ENCODE results near the gene CACNA2D3.

CACNA2D3 gene

DNA sequence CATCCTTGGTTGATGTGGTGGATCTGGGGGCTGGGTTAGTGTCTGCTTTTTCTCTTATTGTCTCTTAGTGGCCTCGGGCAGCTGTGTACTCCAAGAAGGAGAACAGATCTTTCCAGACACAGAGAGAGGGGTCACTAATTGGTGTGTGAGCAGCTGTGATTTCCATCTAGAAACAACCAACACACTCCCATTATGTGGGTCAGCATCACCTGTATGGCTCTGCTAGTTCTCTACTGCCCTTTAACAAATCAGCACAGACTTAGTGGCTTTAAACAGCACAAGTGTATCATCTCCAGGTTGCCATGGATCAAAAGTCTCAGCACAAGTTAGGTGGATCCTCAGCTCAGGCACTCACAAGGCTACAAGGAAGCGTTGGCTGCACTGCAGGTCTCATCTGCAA, 648.7 kb downstream of the CACNA2D3 start:
- DNase-seq: no peak

DNA sequence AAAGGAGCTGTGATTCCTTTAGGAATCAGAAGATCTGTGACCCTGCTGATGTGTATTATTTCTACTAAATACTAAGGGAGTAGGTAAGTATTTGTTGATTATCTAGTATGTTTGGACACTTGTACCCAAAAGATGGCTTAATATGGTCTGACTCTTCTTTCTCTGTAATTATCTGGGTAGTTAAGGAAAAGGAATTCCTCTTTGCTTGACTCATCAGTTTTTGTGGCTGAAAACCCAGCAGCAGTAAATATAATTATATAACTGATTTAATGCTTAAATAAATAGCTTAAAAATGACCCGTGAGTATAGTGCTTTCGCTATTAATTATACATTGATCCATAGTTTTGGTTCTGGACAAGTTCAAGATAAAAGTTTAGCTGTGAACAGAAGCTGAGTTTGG, 649.7 kb downstream of the CACNA2D3 start:
- no peak for DNase-seq

DNA sequence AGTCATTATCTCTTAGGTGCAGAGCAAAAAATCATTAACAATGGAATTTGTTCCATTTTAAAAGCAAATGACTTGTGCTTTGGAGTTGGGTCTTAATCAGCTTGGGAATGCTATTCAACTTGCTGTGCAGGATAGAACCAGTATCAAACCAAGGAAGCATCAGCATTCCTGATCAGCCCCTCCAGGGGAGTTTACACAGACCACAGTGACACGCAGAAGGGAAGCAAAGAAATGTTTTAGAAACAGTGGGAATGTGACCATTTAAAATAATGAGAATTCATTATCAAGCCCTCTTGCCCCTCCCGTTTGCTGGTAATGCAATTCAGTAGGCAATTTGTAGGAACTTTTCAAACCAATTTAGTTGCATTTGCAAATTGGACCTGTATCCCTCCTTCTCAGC, 650.4 kb downstream of the CACNA2D3 start:
- DNase-seq: no peak

DNA sequence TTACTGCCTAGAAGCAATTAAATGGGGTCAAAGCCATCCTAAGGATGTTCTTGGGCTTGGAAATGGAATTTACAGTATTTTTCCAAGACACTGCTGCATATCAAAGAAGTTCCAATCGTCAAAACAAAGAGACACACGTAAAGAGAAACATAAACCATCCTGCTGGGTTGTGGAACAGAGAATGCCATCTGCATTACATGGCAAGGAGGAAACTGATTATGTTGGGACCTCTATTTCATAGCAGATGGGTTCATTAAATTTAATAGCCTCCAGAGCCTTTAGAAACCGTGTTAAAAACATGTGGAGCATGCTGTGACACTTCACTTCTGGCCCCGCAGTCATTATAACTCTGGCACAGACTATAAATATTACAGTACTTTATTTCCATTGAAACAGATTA, 650.9 kb downstream of the CACNA2D3 start:
- DNase-seq: no peak

DNA sequence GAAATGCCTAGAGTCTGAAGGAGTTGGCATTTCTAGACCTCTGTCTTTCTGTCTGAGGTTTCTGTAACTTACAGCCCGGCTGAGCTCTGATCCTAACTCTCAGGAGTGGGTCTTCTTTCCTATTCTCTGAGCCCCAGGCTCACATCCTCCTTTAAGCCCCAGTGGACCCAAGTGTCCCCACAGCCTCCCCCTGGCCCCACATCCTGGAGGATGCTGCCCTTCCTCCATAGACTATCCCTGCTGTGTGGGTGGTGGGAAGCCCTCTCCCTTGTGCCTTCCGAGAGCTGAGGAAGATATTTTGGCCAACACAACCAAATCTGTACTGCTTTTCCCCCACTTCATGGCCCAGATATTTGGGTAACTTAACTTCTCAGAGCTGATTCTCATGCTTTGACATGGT, 654.2 kb downstream of the CACNA2D3 start:
- DNase-seq: no peak

DNA sequence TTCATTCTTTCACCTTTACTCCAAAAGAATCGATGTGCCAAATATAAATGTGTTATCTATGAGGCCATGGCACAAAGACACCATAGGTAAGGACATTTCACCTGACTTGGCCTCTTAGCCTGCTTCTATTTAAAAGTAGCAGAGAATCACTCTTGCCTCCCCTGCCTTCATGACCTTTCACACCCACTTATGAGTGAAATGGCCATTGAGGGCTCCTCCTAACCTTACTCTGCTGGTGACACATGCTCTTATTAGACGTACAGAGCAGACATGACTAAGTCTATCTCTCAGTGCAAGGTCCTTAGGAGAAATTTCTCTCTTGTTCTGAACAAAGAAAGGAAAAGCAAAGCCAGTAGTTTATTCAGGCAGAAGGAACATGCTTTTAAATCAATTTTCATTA, 654.8 kb downstream of the CACNA2D3 start:
- DNase-seq: no peak

DNA sequence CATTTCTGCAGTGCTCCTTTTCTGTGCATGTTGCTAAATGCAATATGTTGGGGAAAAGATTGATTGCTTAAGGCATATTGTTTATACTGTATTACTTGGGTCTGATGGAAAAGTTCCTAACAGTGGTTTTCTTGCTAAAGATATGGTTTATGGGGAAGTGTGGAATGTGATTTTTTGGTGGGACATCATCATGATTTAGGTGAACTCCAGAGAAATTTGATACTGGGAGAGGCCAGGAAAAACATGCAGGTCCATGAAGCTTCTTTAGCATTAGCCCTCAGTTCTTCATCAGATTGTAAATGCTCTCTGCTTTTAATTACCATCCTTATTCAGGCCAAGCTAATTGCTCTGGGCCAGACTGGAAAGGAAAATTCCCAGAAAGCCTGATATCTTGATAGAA, 658.0 kb downstream of the CACNA2D3 start:
- no peak for DNase-seq

DNA sequence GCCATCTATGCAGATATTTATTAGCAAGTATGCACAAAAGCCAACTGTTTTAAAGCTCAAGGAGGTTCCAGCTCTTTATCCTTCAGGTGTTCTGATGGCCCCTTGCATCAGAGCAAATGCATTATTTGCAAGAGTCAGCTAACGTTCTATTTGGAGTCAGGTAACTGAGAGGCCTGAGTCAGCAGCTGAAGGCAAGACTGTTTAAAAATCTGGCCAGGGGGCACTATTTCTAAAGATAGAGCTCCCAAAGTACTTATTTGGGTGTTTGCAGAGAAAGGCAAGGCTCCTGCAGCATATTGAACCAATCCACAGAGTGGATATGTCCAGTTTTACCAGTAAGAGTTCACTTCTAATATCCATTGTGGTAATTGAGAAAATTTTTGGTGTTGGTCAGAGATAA, 659.4 kb downstream of the CACNA2D3 start:
- DNase-seq: no peak

DNA sequence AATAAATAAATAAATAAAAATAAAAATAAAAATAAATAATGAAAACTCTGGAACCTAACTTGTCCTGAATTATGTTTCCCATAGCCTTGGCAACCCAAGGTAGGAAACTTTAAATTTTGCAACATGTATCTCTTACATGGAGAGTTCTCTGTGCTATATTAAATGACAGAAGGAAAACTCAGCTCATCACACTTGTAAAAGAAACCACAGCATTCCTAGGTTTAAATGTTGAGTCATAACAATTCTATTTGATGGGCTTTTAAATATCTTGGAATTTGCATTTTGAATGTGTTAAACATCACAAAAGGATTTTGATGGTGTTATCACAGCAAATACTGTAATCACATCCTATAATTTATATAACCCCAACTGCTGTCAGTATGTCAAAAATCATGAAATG, 661.3 kb downstream of the CACNA2D3 start:
- no peak for DNase-seq

DNA sequence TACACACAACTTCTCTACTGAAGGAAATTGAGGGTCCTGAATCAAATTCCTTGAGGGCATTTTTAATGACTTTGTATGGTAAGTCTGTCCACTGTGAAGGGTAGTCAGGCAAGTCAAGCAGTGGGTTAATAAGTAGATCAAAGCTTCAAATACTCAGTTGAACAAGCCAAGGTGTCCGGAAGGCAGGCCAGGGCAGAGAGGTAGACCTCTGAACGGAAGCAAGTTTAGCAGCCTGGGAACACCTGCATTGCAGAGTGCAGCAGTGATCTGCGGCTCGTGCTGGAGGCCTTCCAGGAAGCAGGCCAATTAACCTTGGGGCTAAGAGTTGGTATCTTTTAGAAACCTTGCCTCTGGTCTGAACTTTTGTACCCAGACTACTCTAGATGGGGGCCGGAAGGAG, 661.7 kb downstream of the CACNA2D3 start:
- no peak for DNase-seq

DNA sequence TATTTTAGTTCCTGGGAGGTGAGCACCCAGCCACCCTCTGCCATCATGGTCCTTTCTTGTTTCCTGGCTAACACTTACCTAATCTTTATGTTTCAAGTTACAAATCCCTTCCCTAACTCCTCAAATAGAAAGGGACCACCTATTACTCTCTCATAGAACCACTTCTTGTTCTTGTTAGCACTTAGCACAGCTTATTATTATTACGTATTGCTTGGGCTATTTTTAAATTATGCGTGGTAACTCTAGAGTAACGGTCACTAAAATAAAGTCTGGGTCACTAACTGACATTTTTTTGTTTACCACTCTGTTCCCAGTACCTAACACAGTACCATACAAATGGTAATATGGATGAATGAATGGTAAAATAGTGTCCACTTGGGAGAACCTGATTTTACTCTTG, 663.6 kb downstream of the CACNA2D3 start:
- no peak for DNase-seq

DNA sequence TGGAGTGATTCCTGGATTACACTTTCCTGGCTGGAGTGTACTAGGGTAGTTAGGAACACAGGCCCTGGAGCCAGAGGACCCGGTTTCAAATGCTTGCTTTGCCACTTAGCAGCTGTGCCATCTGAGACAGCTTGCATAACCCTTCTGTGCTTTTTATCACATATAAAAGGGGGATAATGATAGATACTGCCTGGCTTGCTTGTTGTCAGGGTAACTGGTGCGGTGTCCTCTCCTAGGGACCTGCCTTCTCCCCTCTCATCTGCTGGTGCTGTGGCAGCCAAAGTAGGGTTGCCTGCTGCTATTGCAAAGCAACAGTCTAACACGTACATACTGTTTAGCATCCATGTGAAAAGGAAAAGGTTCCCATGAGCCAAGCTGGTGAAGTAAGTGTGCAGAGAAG, 667.7 kb downstream of the CACNA2D3 start:
- DNase-seq: no peak

DNA sequence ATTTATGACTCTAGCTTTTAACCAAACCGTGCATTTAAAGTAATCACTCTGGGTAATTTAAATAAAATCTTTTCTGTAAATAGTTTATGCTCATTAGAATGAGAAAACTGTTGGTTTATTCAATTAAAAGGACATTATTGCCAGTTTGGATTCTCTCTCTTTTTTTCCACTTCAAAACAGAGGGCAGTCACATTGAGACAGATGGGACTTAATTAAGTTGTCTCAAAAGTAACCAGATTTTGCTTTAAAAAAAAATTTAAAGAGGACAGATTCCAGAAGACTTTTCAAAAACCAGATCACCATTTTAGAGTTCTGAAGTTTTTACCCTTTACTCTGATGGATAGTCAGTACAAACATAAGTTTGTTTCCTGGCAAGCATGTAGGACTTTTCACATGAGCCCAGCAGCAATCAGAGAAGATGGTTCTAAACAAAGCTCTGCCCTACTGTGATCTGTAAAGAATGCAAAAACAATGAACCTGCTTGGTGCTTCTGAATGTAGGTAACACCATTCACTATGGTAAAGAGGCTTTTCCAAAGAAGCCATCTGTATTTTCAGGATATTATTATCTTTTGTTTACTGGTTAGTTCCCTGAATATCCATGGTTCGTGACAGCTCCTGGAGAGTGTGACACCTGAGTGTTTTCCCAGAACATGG, 669.3 kb downstream of the CACNA2D3 start:
- DNase-seq: no peak

DNA sequence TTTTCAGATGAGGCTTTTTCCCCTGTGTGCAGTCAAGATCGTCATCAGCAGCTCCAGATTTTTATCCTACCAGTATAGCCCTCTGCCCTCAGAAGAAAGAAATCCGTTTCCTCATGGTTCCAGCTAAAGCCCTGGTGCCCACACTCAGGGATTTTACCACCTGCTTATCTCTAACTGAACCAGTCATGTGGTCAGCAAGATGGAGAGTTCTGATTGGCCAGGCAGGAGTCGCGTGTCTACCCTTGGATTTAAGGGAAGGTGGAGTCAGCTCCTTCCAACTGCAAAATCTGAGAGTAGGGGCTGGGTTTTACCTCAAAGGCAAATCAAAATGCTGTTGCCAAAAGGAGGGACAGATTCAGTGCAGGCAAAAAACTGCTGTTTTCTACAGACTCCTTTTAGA, 670.2 kb downstream of the CACNA2D3 start:
- DNase-seq: no peak

DNA sequence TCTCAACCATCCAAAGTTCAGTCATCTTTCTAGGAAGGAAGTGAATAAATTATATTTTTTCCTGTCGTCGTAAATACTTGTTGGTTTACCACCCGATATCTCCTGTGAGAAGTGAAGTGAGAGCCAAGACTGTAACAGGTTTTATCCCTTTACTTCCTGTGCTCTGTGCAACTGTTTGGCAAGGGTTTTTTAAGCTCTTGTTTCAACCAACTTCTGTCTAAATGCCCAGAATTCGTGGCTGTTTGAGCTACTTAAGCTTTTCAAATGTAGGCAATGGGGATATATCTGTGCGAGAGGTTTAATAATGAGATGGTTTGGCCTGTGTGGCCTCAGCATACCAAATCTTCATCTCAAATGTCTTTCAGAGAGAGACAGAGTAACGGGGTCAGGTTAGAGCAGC, 670.8 kb downstream of the CACNA2D3 start:
- no peak for DNase-seq

DNA sequence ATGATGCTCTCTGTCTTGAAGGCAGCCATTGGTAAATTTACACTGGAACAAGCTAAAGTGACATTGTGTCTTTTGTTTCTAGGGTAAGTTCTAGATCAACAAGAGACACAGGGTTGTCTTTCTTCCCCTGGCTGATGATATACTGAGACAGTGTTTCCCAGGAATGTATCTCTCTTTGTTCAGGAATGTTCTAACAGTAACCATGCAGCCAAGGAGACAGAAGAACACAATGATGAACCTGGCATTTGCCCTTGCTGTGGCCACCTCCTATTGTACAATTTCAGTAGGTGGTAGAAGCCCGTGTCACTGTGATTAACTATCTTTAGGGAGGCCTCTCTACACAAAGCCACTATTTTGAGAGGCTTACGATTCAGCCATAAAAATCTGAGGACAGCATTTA, 674.8 kb downstream of the CACNA2D3 start:
- DNase-seq: no peak

DNA sequence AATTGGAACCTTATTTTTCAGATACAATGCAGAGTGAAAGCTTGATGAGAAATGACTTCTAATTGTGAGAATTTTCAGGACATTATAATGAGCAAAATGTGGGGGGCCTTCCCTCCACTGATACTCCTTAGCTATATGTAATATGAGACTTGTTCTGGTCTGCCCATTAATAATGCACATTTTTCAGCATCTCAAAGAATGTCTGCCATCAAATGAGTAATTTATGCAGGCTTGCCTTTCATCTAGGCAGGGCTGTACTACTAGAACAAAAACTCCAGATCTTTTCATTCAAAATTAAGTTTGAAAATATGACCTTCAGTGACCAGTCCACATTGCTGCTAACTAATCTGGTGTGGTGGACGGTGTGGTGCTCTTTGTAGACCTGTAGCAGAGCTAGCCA, 678.1 kb downstream of the CACNA2D3 start:
- DNase-seq: no peak

DNA sequence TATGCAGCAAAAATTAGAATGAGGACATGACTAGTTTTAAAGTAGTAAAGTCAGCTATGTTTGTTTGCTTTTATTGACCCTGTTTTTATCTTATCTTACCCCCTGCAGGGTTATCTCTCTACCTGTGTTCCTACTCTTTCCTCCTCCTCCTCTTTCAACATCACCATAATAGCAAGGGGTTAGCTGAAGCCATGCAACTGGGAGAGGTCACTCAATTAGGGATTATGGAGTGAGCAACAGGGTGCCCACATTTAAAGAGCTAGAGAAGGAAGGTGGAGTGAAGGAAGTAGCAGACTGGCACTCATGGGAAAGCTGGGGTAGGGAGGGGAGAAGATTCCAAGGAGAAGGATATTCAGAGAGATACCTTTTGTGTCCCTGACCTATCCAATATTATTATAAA, 679.6 kb downstream of the CACNA2D3 start:
- no peak for DNase-seq

DNA sequence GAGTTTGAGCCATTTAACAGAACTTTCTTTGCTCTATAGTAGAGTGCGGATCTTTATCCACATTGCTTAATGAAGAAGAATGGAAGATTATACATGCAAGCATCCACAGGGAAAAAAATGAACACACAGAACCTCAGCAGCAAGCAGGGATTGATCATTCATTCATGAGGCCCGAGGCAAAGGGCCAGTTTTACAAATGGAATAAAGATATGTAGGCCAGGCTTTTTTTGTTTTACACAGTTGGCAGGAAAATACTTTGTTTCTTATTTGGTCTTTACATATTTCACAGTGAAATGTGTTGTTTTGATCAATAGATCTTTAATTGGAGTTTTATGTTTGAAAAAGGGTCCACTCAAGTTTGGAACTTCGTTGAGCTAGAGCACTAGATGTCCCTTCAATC, 688.0 kb downstream of the CACNA2D3 start:
- no peak for DNase-seq

DNA sequence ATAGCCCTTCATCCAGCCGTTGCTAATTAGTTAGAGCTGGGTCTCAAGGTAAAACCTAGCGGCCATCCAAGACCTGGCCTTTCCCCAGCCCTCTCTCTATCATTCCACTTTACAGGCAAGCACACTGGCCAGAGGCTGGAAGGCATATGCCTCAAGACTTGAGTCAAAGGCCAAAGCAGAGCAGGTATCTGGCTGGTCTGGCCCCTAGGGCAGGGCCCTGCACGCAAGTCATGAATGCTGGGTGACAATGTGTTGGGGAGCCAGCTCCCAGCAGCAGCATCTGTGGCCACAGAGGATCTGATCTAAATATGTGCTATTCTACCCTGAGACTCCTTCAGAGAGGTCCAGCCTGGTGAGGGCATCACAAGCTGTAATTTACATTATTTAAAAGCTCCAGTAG, 691.9 kb downstream of the CACNA2D3 start:
- DNase-seq: no peak

DNA sequence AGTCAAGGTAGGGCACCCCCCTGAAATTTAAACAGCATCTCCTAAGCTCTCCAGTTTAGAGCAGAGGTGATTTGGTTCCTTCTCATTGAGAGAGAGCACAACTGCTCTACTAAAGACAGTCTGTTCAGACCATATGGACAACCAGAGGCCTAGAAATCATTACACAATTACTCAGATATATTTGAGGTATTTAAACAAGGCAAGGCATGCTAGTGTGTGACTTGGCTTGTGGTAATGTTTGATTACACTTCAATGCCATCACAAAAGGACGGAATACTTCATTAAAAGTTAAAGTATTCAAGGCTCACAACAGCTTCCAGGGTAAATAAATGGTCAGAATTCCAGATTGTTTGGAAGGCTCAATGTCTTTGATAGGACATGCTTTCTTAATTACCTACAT, 695.3 kb downstream of the CACNA2D3 start:
- no peak for DNase-seq

DNA sequence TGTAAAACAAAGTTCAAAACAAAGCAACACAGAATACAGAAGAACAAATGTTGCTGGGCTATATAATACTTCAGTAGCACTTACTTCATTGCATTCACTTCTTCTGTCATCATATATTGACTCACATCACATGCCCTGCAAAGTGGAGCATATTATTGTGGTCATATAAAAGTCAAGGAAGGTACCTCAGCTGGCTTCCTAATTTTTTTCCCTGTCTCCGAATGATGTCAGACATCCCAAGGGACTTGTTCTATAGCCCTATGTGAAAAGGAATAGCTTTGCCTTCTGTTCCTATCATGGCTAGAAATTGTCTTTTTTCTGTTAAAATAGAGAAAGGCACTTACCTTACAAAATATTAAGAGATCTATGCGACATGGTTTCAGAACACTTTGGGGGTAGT, 696.1 kb downstream of the CACNA2D3 start:
- DNase-seq: no peak

DNA sequence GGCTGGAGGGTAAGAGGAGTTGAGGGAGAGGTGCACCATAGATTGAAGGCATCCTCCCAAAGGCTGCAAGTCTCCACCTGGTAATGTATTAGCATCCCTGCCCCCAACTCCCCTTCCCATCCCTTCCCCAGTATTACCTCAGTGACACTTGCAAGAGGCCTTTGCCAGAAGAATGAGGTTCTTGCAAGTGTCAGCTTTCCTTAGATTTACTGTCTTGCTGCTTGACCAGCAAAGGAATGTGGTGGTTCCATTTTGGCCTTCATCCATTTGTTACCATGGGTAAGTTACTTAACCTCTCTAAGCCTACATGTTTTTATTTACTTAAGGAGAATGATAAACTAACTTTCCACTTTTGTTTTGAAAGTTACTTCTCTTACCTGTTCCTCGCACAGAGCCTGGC, 696.6 kb downstream of the CACNA2D3 start:
- no peak for DNase-seq

DNA sequence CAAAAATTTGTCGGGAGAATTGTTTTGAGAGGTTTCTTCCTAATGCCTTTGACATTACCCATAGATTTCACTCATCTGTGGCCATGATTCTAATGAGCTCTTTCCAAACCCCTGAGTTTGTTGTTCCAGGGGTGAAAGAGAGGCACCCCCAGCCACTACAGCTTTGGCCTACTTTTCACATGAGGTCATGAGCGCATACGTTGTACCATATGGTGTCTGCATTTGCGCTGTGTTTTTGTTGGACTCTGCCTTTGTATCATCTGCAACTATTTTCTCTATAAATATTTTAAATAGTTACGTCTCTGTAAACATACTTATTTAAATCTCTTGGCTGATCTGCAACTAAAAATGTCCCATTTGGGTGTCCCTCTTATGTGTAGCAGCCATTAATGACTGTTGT, 697.6 kb downstream of the CACNA2D3 start:
- no peak for DNase-seq

DNA sequence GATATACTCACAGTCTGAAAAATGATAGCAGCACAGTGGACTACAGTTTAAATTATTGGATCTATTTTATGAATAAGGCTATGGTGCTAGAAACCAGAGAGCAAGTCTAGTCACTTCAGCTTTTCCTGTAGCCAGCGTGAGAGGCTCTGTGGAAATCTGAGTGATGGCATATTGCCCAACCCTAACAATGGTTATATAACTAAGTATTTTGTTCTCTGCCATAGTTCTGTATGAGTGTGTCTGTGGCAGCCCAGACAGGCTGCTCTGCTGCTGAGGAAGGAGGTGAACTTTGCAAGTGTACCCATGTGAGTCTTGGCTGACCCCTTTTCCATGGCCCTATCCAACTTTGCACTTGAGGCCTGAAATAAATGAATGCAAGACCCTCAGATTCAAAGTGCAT, 699.9 kb downstream of the CACNA2D3 start:
- DNase-seq: no peak

DNA sequence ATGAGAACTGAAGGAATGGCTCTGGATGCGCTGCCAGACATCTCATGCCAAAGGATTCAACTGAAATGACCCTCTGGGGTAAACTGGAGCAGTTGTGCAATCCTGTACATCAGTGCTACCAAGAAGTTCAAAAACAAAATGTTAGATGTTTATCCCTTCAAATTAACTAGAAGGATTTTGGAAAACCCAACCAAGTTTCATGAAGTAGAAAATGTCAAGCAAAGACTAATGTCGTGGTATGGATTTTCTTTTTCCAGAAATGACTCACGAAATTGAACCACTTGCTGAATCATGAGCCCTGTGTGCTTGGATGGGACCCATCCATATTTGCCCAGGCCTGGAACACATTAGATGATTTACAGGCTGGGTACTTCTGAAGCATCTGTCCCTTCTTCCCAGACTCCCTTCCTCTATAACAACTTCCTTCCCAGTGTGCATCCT, 703.9 kb downstream of the CACNA2D3 start:
- no peak for DNase-seq

All from central memory CD4-positive, alpha-beta T cell (primary cell).